Large intestine (tissue), 3 donors: ENCODE results near the gene TSNAXIP1. TPM values are rescaled to one million over a fixed set of nuclear protein-coding genes. Genes with fewer than 3 reads are reported as not detected.
"Not testable (repeated sequence)": the region's sequence is repeated elsewhere in the genome, so short reads cannot be mapped to it uniquely, and the experiment has no call there.

ENCODE experiments used
- DNase-seq, 2 donors: peaks; one replicate each; pipeline versions ENCODE4 v3.0.0 to v3.0.0-alpha.2; 2013
- H3K27ac ChIP-seq: one replicate; pipeline ENCODE4 v1.5.1; 2013; ENCODE audit warnings: low read length
- H3K27me3 ChIP-seq: 2 replicates; pipeline ENCODE4 v1.6.1; 2013; ENCODE audit warnings: low read length; ENCODE audit not compliant: control insufficient read depth, insufficient read depth
- H3K36me3 ChIP-seq: 2 replicates; pipeline ENCODE4 v1.6.1; 2013; ENCODE audit warnings: low read length; ENCODE audit not compliant: control insufficient read depth, insufficient read depth
- H3K4me1 ChIP-seq: one replicate; pipeline ENCODE4 v1.6.1; 2013; ENCODE audit warnings: low read length; ENCODE audit not compliant: control insufficient read depth, insufficient read depth
- H3K4me3 ChIP-seq: one replicate; pipeline ENCODE4 v1.5.1; 2013; ENCODE audit warnings: low read length
- H3K9me3 ChIP-seq: one replicate; pipeline ENCODE4 v1.6.1; 2013; ENCODE audit warnings: mild to moderate bottlenecking, low read depth, low read length, moderate library complexity; ENCODE audit not compliant: control insufficient read depth
- WGBS: methylation state at CpG from one replicate; pipeline ENCODE4 v1.1.5; 2013; ENCODE audit warnings: low lambda C conversion rate; ENCODE audit not compliant: insufficient coverage; 5-methylcytosine and 5-hydroxymethylcytosine counted together
- polyA plus RNA-seq: library from polyadenylated mRNA; unstranded; fragments of 120-200 nt; gene quantifications from one replicate; pipeline ENCODE4 v1.2.1, GENCODE V29; 2013

The TSNAXIP1 gene
- polyA plus RNA-seq, 1 donor = 1.5 TPM

- DNase-seq = peak; percentile 87 to 90
- H3K27ac ChIP-seq = no peak overlapping the region
- no peaks in the 10 kb centered on the region for H3K27me3 ChIP-seq
- H3K4me1 ChIP-seq = peaks cover 13% of the 10 kb centered on the region
- no peaks in the 10 kb centered on the region for H3K9me3 ChIP-seq
- no CpG with 5 or more reads among the region's 49 CpGs for whole genome bisulfite sequencing
- peak overlapping the region; percentile 87 for H3K4me3 ChIP-seq
- H3K36me3 ChIP-seq = peaks cover 38% of the 10 kb centered on the region
Observed at GRCh38 chr16:67833415-67834241, 26.9 kb downstream of the TSNAXIP1 start.

- H3K36me3 ChIP-seq = peaks cover 32% of the 10 kb centered on the region
- WGBS = 100% methylated on average over 2 of the region's 10 CpGs
- H3K4me3 ChIP-seq = peak overlapping the region; percentile 87
- H3K27me3 ChIP-seq = no peaks in the 10 kb centered on the region
- no peaks in the 10 kb centered on the region for H3K9me3 ChIP-seq
- no peak overlapping the region for H3K27ac ChIP-seq
- H3K4me1 ChIP-seq = peaks cover 13% of the 10 kb centered on the region
- no peak for DNase-seq
Observed at GRCh38 chr16:67834242-67834614, 27.5 kb downstream of the TSNAXIP1 start.

- peak in 1 of 2 donors; percentile 41 for DNase-seq
- H3K4me1 ChIP-seq = peaks cover 17% of the 10 kb centered on the region
- WGBS = no CpG with 5 or more reads among the region's 10 CpGs
- not testable (repeated sequence) for H3K36me3 ChIP-seq, H3K27me3 ChIP-seq, H3K27ac ChIP-seq, H3K9me3 ChIP-seq, H3K4me3 ChIP-seq
Observed at GRCh38 chr16:67837190-67837589, 30.5 kb downstream of the TSNAXIP1 start.

GRCh38 chr16:67837811-67838210, 31.1 kb downstream of the TSNAXIP1 start:
- no CpG with 5 or more reads among the region's 2 CpGs for WGBS
- H3K4me1 ChIP-seq = peaks cover 13% of the 10 kb centered on the region
- no peak overlapping the region for H3K4me3 ChIP-seq
- no peaks in the 10 kb centered on the region for H3K27me3 ChIP-seq
- DNase-seq = no peak
- H3K36me3 ChIP-seq = no peaks in the 10 kb centered on the region
- H3K27ac ChIP-seq = no peak overlapping the region
- H3K9me3 ChIP-seq = no peaks in the 10 kb centered on the region

GRCh38 chr16:67841198-67841815, 34.6 kb downstream of the TSNAXIP1 start:
- DNase-seq = no peak
- H3K36me3 ChIP-seq = peaks cover 7% of the 10 kb centered on the region
- 82% methylated on average over 2 of the region's 17 CpGs for WGBS

GRCh38 chr16:67841816-67842508, 35.3 kb downstream of the TSNAXIP1 start, which contains the start of gene THAP11:
THAP11 (plus strand) TSS chr16:67842320; CDS start chr16:67842555, 235 bp downstream.
- peak; percentile 94 to 95 for DNase-seq
- Histone ChIP-seq H3K4me1 (peaks cover 30% of the 10 kb centered on the region), H3K27ac (peak within 1 kb of the TSS; percentile 100), H3K4me3 (peak within 1 kb of the TSS; percentile 99), H3K9me3 (no peaks in the 10 kb centered on the region), H3K36me3 (peaks cover 7% of the 10 kb centered on the region), H3K27me3 (no peaks in the 10 kb centered on the region)
- WGBS = no CpG with 5 or more reads among the region's 83 CpGs

More at GRCh38 chr16:67841198-67841815, 34.6 kb downstream of the TSNAXIP1 start:
- peak overlapping the region; percentile 100 for H3K27ac ChIP-seq
- H3K4me1 ChIP-seq = peaks cover 30% of the 10 kb centered on the region
- peak overlapping the region; percentile 99 for H3K4me3 ChIP-seq
- H3K9me3 ChIP-seq = no peaks in the 10 kb centered on the region
- no peaks in the 10 kb centered on the region for H3K27me3 ChIP-seq

GRCh38 chr16:67842509-67843342, 36.0 kb downstream of the TSNAXIP1 start:
- DNase-seq = peak in 1 of 2 donors; percentile 72
- H3K9me3 ChIP-seq = no peaks in the 10 kb centered on the region
- peaks cover 7% of the 10 kb centered on the region for H3K36me3 ChIP-seq
- peak overlapping the region; percentile 72 for H3K4me3 ChIP-seq
- WGBS = no CpG with 5 or more reads among the region's 67 CpGs
- H3K4me1 ChIP-seq = peaks cover 31% of the 10 kb centered on the region
- H3K27me3 ChIP-seq = no peaks in the 10 kb centered on the region
- peak overlapping the region; percentile 30 for H3K27ac ChIP-seq

GRCh38 chr16:67843343-67843765, 36.7 kb downstream of the TSNAXIP1 start:
- H3K9me3 ChIP-seq = no peaks in the 10 kb centered on the region
- H3K4me1 ChIP-seq = peaks cover 37% of the 10 kb centered on the region
- peak in 1 of 2 donors; percentile 36 for DNase-seq
- H3K36me3 ChIP-seq = peaks cover 7% of the 10 kb centered on the region
- peak overlapping the region; percentile 30 for H3K27ac ChIP-seq
- H3K4me3 ChIP-seq = peak overlapping the region; percentile 72
- WGBS = no CpG with 5 or more reads among the region's 11 CpGs
- H3K27me3 ChIP-seq = no peaks in the 10 kb centered on the region

GRCh38 chr16:67844497-67844896, 37.8 kb downstream of the TSNAXIP1 start:
- Histone ChIP-seq H3K4me3 (peak overlapping the region; percentile 72), H3K36me3 (peaks cover 11% of the 10 kb centered on the region), H3K27me3 (no peaks in the 10 kb centered on the region), H3K4me1 (peaks cover 38% of the 10 kb centered on the region), H3K9me3 (no peaks in the 10 kb centered on the region), H3K27ac (no peak overlapping the region)
- DNase-seq = no peak
- WGBS = no CpG with 5 or more reads among the region's 4 CpGs
